ENCODE measurements around the gene TTC8.

TTC8 gene

GRCh38 chr14:88837495-88837894, 13.0 kb downstream of the TTC8 start:
- no peak for ATAC-seq (ENCODE audit: low read depth)
- Histone ChIP-seq H3K27ac (ENCODE audit: poor library complexity, severe bottlenecking) (no peak overlapping the region), H3K4me3 (ENCODE audit: severe bottlenecking) (no peak overlapping the region), H3K9me3 (ENCODE audit: severe bottlenecking) (no peaks in the 10 kb centered on the region), H3K36me3 (ENCODE audit: low read depth) (peaks cover 20% of the 10 kb centered on the region; the same call in 1 of the 2 replicates), H3K27me3 (ENCODE audit: insufficient read depth, poor library complexity, severe bottlenecking) (no peaks in the 10 kb centered on the region), H3K4me1 (ENCODE audit: insufficient read depth, poor library complexity, severe bottlenecking) (peaks cover 30% of the 10 kb centered on the region)
- DNase-seq (ENCODE audit: low spot score): no peak
- no peak for TF ChIP-seq CTCF (IDR thresholded peaks at IDR 0.05; ENCODE audit: poor library complexity, severe bottlenecking)

GRCh38 chr14:88838015-88838414, 13.6 kb downstream of the TTC8 start:
- Histone ChIP-seq H3K4me1 (ENCODE audit: insufficient read depth, poor library complexity, severe bottlenecking) (peaks cover 30% of the 10 kb centered on the region), H3K27me3 (ENCODE audit: insufficient read depth, poor library complexity, severe bottlenecking) (no peaks in the 10 kb centered on the region), H3K9me3 (ENCODE audit: severe bottlenecking) (no peaks in the 10 kb centered on the region), H3K27ac (ENCODE audit: poor library complexity, severe bottlenecking) (no peak overlapping the region), H3K36me3 (ENCODE audit: low read depth) (peaks cover 20% of the 10 kb centered on the region; the same call in 1 of the 2 replicates), H3K4me3 (ENCODE audit: severe bottlenecking) (no peak overlapping the region)
- ATAC-seq (ENCODE audit: low read depth): no peak
- DNase-seq (ENCODE audit: low spot score): no peak
- TF ChIP-seq CTCF (IDR thresholded peaks at IDR 0.05; ENCODE audit: poor library complexity, severe bottlenecking): no peak

DNA sequence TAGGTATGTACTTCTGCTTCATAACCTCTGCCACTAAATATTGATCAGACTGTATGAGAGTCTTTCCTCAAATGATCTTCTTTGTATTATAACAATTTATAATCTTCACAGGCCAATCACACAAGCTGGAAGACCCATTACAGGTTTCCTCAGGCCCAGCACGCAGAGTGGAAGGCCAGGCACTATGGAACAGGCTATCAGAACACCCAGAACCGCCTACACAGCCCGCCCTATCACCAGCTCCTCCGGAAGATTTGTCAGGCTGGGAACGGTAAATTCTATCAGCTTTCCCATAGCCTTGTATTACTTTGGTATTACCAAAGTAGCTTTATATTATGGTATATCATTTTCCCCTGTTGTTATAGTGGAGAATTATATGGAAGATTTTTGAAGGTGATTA, 16.5 kb downstream of the TTC8 start:
- peaks cover 27% of the 10 kb centered on the region; the same call in 1 of the 2 replicates for H3K36me3 ChIP-seq (ENCODE audit: low read depth)
- ATAC-seq (ENCODE audit: low read depth): no peak
- DNase-seq (ENCODE audit: low spot score): no peak
- H3K4me1 ChIP-seq (ENCODE audit: insufficient read depth, poor library complexity, severe bottlenecking): peaks cover 12% of the 10 kb centered on the region
- TF ChIP-seq CTCF (IDR thresholded peaks at IDR 0.05; ENCODE audit: poor library complexity, severe bottlenecking): no peak
- H3K27me3 ChIP-seq (ENCODE audit: insufficient read depth, poor library complexity, severe bottlenecking): no peaks in the 10 kb centered on the region
- H3K9me3 ChIP-seq (ENCODE audit: severe bottlenecking): no peaks in the 10 kb centered on the region
- H3K27ac ChIP-seq (ENCODE audit: poor library complexity, severe bottlenecking): no peak overlapping the region
- H3K4me3 ChIP-seq (ENCODE audit: severe bottlenecking): no peak overlapping the region

GRCh38 chr14:88841741-88842140, 17.3 kb downstream of the TTC8 start:
- Histone ChIP-seq H3K4me3 (ENCODE audit: severe bottlenecking) (no peak overlapping the region), H3K36me3 (ENCODE audit: low read depth) (peaks cover 27% of the 10 kb centered on the region; the same call in 1 of the 2 replicates), H3K27ac (ENCODE audit: poor library complexity, severe bottlenecking) (peak overlapping the region; percentile 10), H3K4me1 (ENCODE audit: insufficient read depth, poor library complexity, severe bottlenecking) (peaks cover 12% of the 10 kb centered on the region), H3K27me3 (ENCODE audit: insufficient read depth, poor library complexity, severe bottlenecking) (no peaks in the 10 kb centered on the region), H3K9me3 (ENCODE audit: severe bottlenecking) (no peaks in the 10 kb centered on the region)
- peak; percentile 66 for ATAC-seq (ENCODE audit: low read depth)
- no peak for DNase-seq (ENCODE audit: low spot score)
- no peak for TF ChIP-seq CTCF (IDR thresholded peaks at IDR 0.05; ENCODE audit: poor library complexity, severe bottlenecking)

GRCh38 chr14:88842414-88842813, 18.0 kb downstream of the TTC8 start:
- Histone ChIP-seq H3K27ac (ENCODE audit: poor library complexity, severe bottlenecking) (peak overlapping the region; percentile 10), H3K4me3 (ENCODE audit: severe bottlenecking) (no peak overlapping the region), H3K9me3 (ENCODE audit: severe bottlenecking) (no peaks in the 10 kb centered on the region), H3K36me3 (ENCODE audit: low read depth) (peaks cover 27% of the 10 kb centered on the region; the same call in 1 of the 2 replicates), H3K27me3 (ENCODE audit: insufficient read depth, poor library complexity, severe bottlenecking) (no peaks in the 10 kb centered on the region), H3K4me1 (ENCODE audit: insufficient read depth, poor library complexity, severe bottlenecking) (peaks cover 14% of the 10 kb centered on the region)
- no peak for ATAC-seq (ENCODE audit: low read depth)
- DNase-seq (ENCODE audit: low spot score): no peak
- TF ChIP-seq CTCF (IDR thresholded peaks at IDR 0.05; ENCODE audit: poor library complexity, severe bottlenecking): no peak
